Adrenal gland (tissue), 5 donors: ENCODE results near the gene ADARB2.

ENCODE experiments used
- CTCF ChIP-seq, 6 experiments: fragments of 450-650 bp in 4 of 6; fragments of 200-600 bp in 2 of 6; sonication (generic) in 1 of 6; IDR thresholded peaks; 1 replicate in 5 of 6; 2 replicates in 1 of 6; pipeline versions ENCODE4 v1.5.1 to v1.8.0; 2016 to 2021; ENCODE audit warnings: antibody characterized with exemption in 6 of 6, mild to moderate bottlenecking in 2 of 6, moderate library complexity in 1 of 6
- POLR2A ChIP-seq, 2 donors: fragments of 450-650 bp; IDR thresholded peaks; one replicate each; pipeline ENCODE4 v1.6.1; 2017; ENCODE audit warnings: antibody characterized with exemption in 2 of 2, mild to moderate bottlenecking in 2 of 2, moderate library complexity in 1 of 2
- donor health status: DM: no; HTN: no; CAD: no.

- TF ChIP-seq POLR2A (IDR thresholded peaks at IDR 0.05) (no peak), CTCF (IDR thresholded peaks at IDR 0.05) (no peak)
Measured at GRCh38 chr10:1741450-1741849, 4.1 kb upstream of the ADARB2 start.
